CD14-positive monocyte (primary cell): ENCODE results near the gene SP110. TPM values are rescaled to one million over a fixed set of nuclear protein-coding genes. Genes with fewer than 3 reads are reported as not detected.

Experiments
- DNase-seq, 3 donors: peaks; one replicate each; pipeline ENCODE4 v3.0.0-alpha.2; 2011 to 2022
- H2AFZ ChIP-seq: 2 replicates; pipeline ENCODE4 v1.6.0; 2012; ENCODE audit warnings: mild to moderate bottlenecking, low read depth, low read length, inconsistent platforms; ENCODE audit not compliant: insufficient read depth, poor library complexity, severe bottlenecking
- H3K27ac ChIP-seq, 2 donors: 1 replicate in 1 of 2; 2 replicates in 1 of 2; pipeline ENCODE4 v1.5.1; 2012 to 2013; ENCODE audit warnings: low read length in 2 of 2, control low read depth in 1 of 2, inconsistent platforms in 1 of 2, low read depth in 1 of 2, mild to moderate bottlenecking in 1 of 2
- H3K27me3 ChIP-seq, 2 donors: one replicate each; pipeline versions ENCODE4 v1.6.0 to v1.6.1; 2011 to 2013; ENCODE audit warnings: low read length in 2 of 2; ENCODE audit not compliant: control insufficient read depth in 2 of 2, insufficient read depth in 2 of 2
- H3K36me3 ChIP-seq, 2 donors: replicated peaks in 1 of 2; 1 replicate in 1 of 2; 2 replicates in 1 of 2; pipeline versions ENCODE4 v1.5.1 to v1.6.1; 2012 to 2013; ENCODE audit warnings: low read length in 2 of 2, control low read depth in 1 of 2, inconsistent platforms in 1 of 2, mild to moderate bottlenecking in 1 of 2; ENCODE audit not compliant: insufficient read depth in 2 of 2, control insufficient read depth in 1 of 2
- H3K4me1 ChIP-seq, 2 donors: 1 replicate in 1 of 2; 2 replicates in 1 of 2; pipeline versions ENCODE4 v1.5.1 to v1.6.1; 2012 to 2013; ENCODE audit warnings: low read length in 2 of 2, control low read depth in 1 of 2, inconsistent platforms in 1 of 2, mild to moderate bottlenecking in 1 of 2, moderate library complexity in 1 of 2; ENCODE audit not compliant: insufficient read depth in 2 of 2, control insufficient read depth in 1 of 2
- H3K4me2 ChIP-seq: replicated peaks from 2 replicates; pipeline ENCODE3; 2012; ENCODE audit warnings: low read length, moderate library complexity, mild to moderate bottlenecking; ENCODE audit not compliant: poor library complexity, severe bottlenecking; ENCODE audit errors: extremely low read depth
- H3K4me3 ChIP-seq, 3 experiments: fragments of 200-600 bp in 1 of 3; sonication (generic) in 1 of 3; replicated peaks in 1 of 3; 1 replicate in 2 of 3; 2 replicates in 1 of 3; pipeline ENCODE4 v1.5.1; 2011 to 2013; ENCODE audit warnings: low read length in 3 of 3, mild to moderate bottlenecking in 3 of 3, control low read depth in 2 of 3, low read depth in 2 of 3, inconsistent platforms in 1 of 3, moderate library complexity in 1 of 3
- H3K79me2 ChIP-seq: 2 replicates; pipeline ENCODE4 v1.6.0; 2012; ENCODE audit warnings: mild to moderate bottlenecking, control low read depth, inconsistent platforms, low read length, moderate library complexity; ENCODE audit not compliant: insufficient read depth
- H3K9ac ChIP-seq: 2 replicates; pipeline ENCODE4 v1.6.0; 2017; ENCODE audit warnings: low read length, mild to moderate bottlenecking; ENCODE audit not compliant: insufficient read depth, poor library complexity, severe bottlenecking
- H3K9me3 ChIP-seq, 2 donors: replicated peaks in 1 of 2; 1 replicate in 1 of 2; 2 replicates in 1 of 2; pipeline versions ENCODE4 v1.5.1 to v1.6.1; 2012 to 2013; ENCODE audit warnings: low read length in 2 of 2, control low read depth in 1 of 2; ENCODE audit not compliant: control insufficient read depth in 1 of 2, insufficient read depth in 1 of 2
- H4K20me1 ChIP-seq: 2 replicates; pipeline ENCODE4 v1.6.0; 2012; ENCODE audit warnings: mild to moderate bottlenecking, low read length, control low read depth, moderate library complexity; ENCODE audit not compliant: insufficient read depth
- H3K27ac Mint-ChIP-seq, 7 donors: one replicate each; pipeline ENCODE4 v1.8.0; 2020; ENCODE audit warnings: mild to moderate bottlenecking in 7 of 7, mixed read lengths in 7 of 7, moderate library complexity in 6 of 7, inconsistent platforms in 2 of 7
- H3K27me3 Mint-ChIP-seq, 3 donors: one replicate each; pipeline ENCODE4 v1.8.0; 2021 to 2022; ENCODE audit warnings: low read depth in 3 of 3, mild to moderate bottlenecking in 3 of 3, mixed read lengths in 3 of 3, moderate library complexity in 3 of 3, inconsistent platforms in 1 of 3
- H3K36me3 Mint-ChIP-seq, 2 donors: one replicate each; pipeline ENCODE4 v1.8.0; 2020; ENCODE audit warnings: mixed read lengths in 2 of 2, inconsistent platforms in 1 of 2, mild to moderate bottlenecking in 1 of 2
- H3K4me1 Mint-ChIP-seq: one replicate; pipeline ENCODE4 v1.8.0; 2020; ENCODE audit warnings: mild to moderate bottlenecking, mixed read lengths
- H3K4me3 Mint-ChIP-seq, 2 donors: one replicate each; pipeline ENCODE4 v1.8.0; 2020; ENCODE audit warnings: mild to moderate bottlenecking in 2 of 2, mixed read lengths in 2 of 2, moderate library complexity in 1 of 2
- H3K9me3 Mint-ChIP-seq, 7 donors: one replicate each; pipeline ENCODE4 v1.8.0; 2020 to 2022; ENCODE audit warnings: mixed read lengths in 7 of 7, mild to moderate bottlenecking in 6 of 7, moderate library complexity in 6 of 7, inconsistent platforms in 2 of 7
- CTCF ChIP-seq: fragments of 200-600 bp; IDR thresholded peaks from one replicate; pipeline ENCODE4 v1.8.0; 2022; ENCODE audit warnings: antibody characterized with exemption, mild to moderate bottlenecking
- WGBS: methylation state at CpG from one replicate; pipeline ENCODE4 v1.1.5; 2013; ENCODE audit warnings: missing lambda C conversion rate; ENCODE audit not compliant: insufficient coverage; 5-methylcytosine and 5-hydroxymethylcytosine counted together
- intact Hi-C, 2 donors: fragments of 100-400 bp; cut with micrococcal nuclease; formaldehyde crosslinking; loops; one replicate each; pipeline versions ENCODE4 v1.15.0 to v1.15.1; 2023
- polyA plus RNA-seq, 3 donors: library from polyadenylated mRNA; depleted of rRNA in 1 of 3; unstranded in 2 of 3; stranded (reverse) in 1 of 3; fragments of 300-500 nt in 2 of 3; fragments of >200 nt in 1 of 3; fragmentation: Illumina TruSeq in 2 of 3; gene quantifications; 1 replicate in 2 of 3; 2 replicates in 1 of 3; pipeline ENCODE4 v1.2.3, GENCODE V29; 2012 to 2021

SP110 gene
- polyA plus RNA-seq, 3 donors: 39.1 to 66.1 (median 65.5) TPM

- H3K4me2 ChIP-seq: peak overlapping the region; percentile 8
- Mint-ChIP-seq H3K27ac (peak overlapping the region in 2 of 7 donors; percentile 46 to 57), H3K4me3 (no peak overlapping the region), H3K4me1 (peaks cover 37% of the 10 kb centered on the region), H3K36me3 (peaks cover 12 to 53% of the 10 kb centered on the region in 2 donors), H3K9me3 (no peaks in the 10 kb centered on the region), H3K27me3 (no peaks in the 10 kb centered on the region)
- no peak for DNase-seq
- no peak for TF ChIP-seq CTCF
- H3K4me1 ChIP-seq: peaks cover 29 to 43% of the 10 kb centered on the region in 2 donors
- intact Hi-C loops: loop anchor here (5.0 to 10.0 kb wide), 2 partner anchors 111 to 198 kb away; partner anchors contain the start of genes SP100 (in 1 of the 2) and SP140L (in 1 of the 2)
- no peaks in the 10 kb centered on the region for H3K9me3 ChIP-seq
- H3K4me3 ChIP-seq: peak overlapping the region in 1 of 3 experiments; percentile 3
- WGBS: 100% methylated on average over 1 of the region's 1 CpG
- H3K27me3 ChIP-seq: no peaks in the 10 kb centered on the region
- H3K36me3 ChIP-seq: peaks cover 53 to 54% of the 10 kb centered on the region in 2 donors
- peaks cover 54% of the 10 kb centered on the region for H4K20me1 ChIP-seq
- peaks cover 43% of the 10 kb centered on the region for H3K79me2 ChIP-seq
- no peak overlapping the region for H3K27ac ChIP-seq
- no peak overlapping the region for H2AFZ ChIP-seq
- no peak overlapping the region for H3K9ac ChIP-seq
Observed at GRCh38 chr2:230216489-230216888, 3.3 kb downstream of the SP110 start.

GRCh38 chr2:230209422-230210051 lies 10.2 kb downstream of the SP110 start:
- peak; percentile 38 to 73 (median 63) for DNase-seq

More at GRCh38 chr2:230209422-230210051, 10.2 kb downstream of the SP110 start:
- Histone ChIP-seq H3K9me3 (no peaks in the 10 kb centered on the region), H3K4me2 (peak overlapping the region; percentile 39), H3K4me1 (peaks cover 60 to 66% of the 10 kb centered on the region in 2 donors), H2AFZ (no peak overlapping the region), H3K79me2 (no peaks in the 10 kb centered on the region), H3K9ac (no peak overlapping the region), H4K20me1 (peaks cover 27% of the 10 kb centered on the region), H3K27ac (peak overlapping the region in 1 of 2 donors; percentile 72), H3K27me3 (no peaks in the 10 kb centered on the region), H3K36me3 (peaks cover 82 to 90% of the 10 kb centered on the region in 2 donors), H3K4me3 (peak overlapping the region in 1 of 3 experiments; percentile 5)
- peaks cover 20% of the 10 kb centered on the region for H3K4me1 Mint-ChIP-seq
- no peaks in the 10 kb centered on the region for H3K27me3 Mint-ChIP-seq
- H3K36me3 Mint-ChIP-seq: peaks cover 18 to 57% of the 10 kb centered on the region in 2 donors
- intact Hi-C loops: loop anchor here in 1 of 2 donors (10.0 kb wide), 1 partner anchor 205 kb away; the partner anchor contains the start of gene SP100
- no peak for TF ChIP-seq CTCF
- no peak overlapping the region for H3K4me3 Mint-ChIP-seq
- H3K27ac Mint-ChIP-seq: no peak overlapping the region
- no CpG with 5 or more reads among the region's 1 CpG for WGBS
- peaks cover 0 to 3% (median 0%) of the 10 kb centered on the region in 7 donors for H3K9me3 Mint-ChIP-seq
